B cell (primary cell): ENCODE measurements around the gene PCDHGC3. TPM values are rescaled to one million over a fixed set of nuclear protein-coding genes. Genes with fewer than 3 reads are reported as not detected.
A peak's percentile ranks its signal among the peaks of the same experiment; 100 is the strongest.

Experiments
- ATAC-seq: fragments of 200-7000 bp; cut with Tn5 transposase; one replicate; pipeline ENCODE4 v1.10.0; 2021; ENCODE audit warnings: low read depth, mild to moderate bottlenecking, moderate number of reproducible peaks, moderate library complexity
- CTCF ChIA-PET: fragments of 350-600 bp; sonication (Branson Sonifier 250); formaldehyde crosslinking; loops from one replicate; lab custom pipeline; 2021; ENCODE audit warnings: antibody characterized with exemption, inconsistent platforms; lab: Charles Lee
- POLR2A ChIA-PET: fragments of 350-600 bp; sonication (Branson Sonifier 250); formaldehyde crosslinking; loops from one replicate; lab custom pipeline; 2021; ENCODE audit warnings: antibody characterized with exemption; lab: Charles Lee
- DNase-seq: peaks from one replicate; pipeline ENCODE4 v3.0.0; 2013
- H2AFZ ChIP-seq: 2 replicates; pipeline ENCODE4 v1.6.1; 2012; ENCODE audit warnings: mild to moderate bottlenecking, low read depth, low read length; ENCODE audit not compliant: insufficient read depth, poor library complexity, severe bottlenecking
- H3K27ac ChIP-seq, 2 donors: 1 replicate in 1 of 2; 2 replicates in 1 of 2; pipeline ENCODE4 v1.5.1; 2012 to 2013; ENCODE audit warnings: low read length in 2 of 2, mild to moderate bottlenecking in 2 of 2, moderate library complexity in 1 of 2
- H3K27me3 ChIP-seq, 4 experiments: fragments of 200-600 bp in 1 of 4; sonication (generic) in 1 of 4; replicated peaks in 1 of 4; 1 replicate in 2 of 4; 2 replicates in 2 of 4; pipeline versions ENCODE4 v1.6.1 to v1.7.0; 2013 to 2016; ENCODE audit warnings: low read length in 3 of 4, mild to moderate bottlenecking in 2 of 4, mixed read lengths in 1 of 4, moderate library complexity in 1 of 4; ENCODE audit not compliant: insufficient read depth in 4 of 4, control insufficient read depth in 3 of 4; ENCODE audit errors: control extremely low read depth in 1 of 4
- H3K36me3 ChIP-seq, 2 experiments: replicated peaks in 1 of 2; 1 replicate in 1 of 2; 2 replicates in 1 of 2; pipeline versions ENCODE4 v1.6.1 to v1.7.1; 2013; ENCODE audit warnings: low read length in 1 of 2; ENCODE audit not compliant: insufficient read depth in 2 of 2, control insufficient read depth in 1 of 2; ENCODE audit errors: control extremely low read depth in 1 of 2, extremely low read depth in 1 of 2
- H3K4me1 ChIP-seq, 2 donors: fragments of 200-600 bp in 1 of 2; sonication (generic) in 1 of 2; 1 replicate in 1 of 2; 2 replicates in 1 of 2; pipeline versions ENCODE4 v1.5.1 to v1.6.1; 2013 to 2017; ENCODE audit warnings: low read length in 2 of 2; ENCODE audit not compliant: control insufficient read depth in 2 of 2, insufficient read depth in 2 of 2
- H3K4me2 ChIP-seq: replicated peaks from 2 replicates; pipeline ENCODE3; 2012; ENCODE audit warnings: mild to moderate bottlenecking, low read depth, low read length; ENCODE audit not compliant: poor library complexity, severe bottlenecking
- H3K4me3 ChIP-seq, 5 experiments: fragments of 200-600 bp in 1 of 5; sonication (generic) in 1 of 5; 1 replicate in 3 of 5; 2 replicates in 2 of 5; pipeline versions ENCODE4 v1.5.1 to v1.7.0; 2011 to 2016; ENCODE audit warnings: low read length in 4 of 5, mild to moderate bottlenecking in 4 of 5, low read depth in 2 of 5, control low read depth in 1 of 5, moderate library complexity in 1 of 5; ENCODE audit not compliant: insufficient read depth in 1 of 5; ENCODE audit errors: control extremely low read depth in 1 of 5, extremely low read depth in 1 of 5
- H3K79me2 ChIP-seq: fragments of 200-600 bp; sonication (generic); one replicate; pipeline ENCODE4 v1.6.0; 2016; ENCODE audit warnings: low read length; ENCODE audit not compliant: control insufficient read depth, insufficient read depth
- H3K9ac ChIP-seq: fragments of 200-600 bp; sonication (generic); 2 replicates; pipeline ENCODE4 v1.6.1; 2017; ENCODE audit warnings: mild to moderate bottlenecking, low read length, moderate library complexity
- H3K9me3 ChIP-seq, 3 donors: one replicate each; pipeline versions ENCODE4 v1.6.1 to v1.7.1; 2013; ENCODE audit warnings: low read length in 2 of 3; ENCODE audit not compliant: control insufficient read depth in 2 of 3, insufficient read depth in 1 of 3; ENCODE audit errors: control extremely low read depth in 1 of 3
- H4K20me1 ChIP-seq: 2 replicates; pipeline ENCODE4 v1.6.0; 2012; ENCODE audit warnings: mild to moderate bottlenecking, low read length; ENCODE audit not compliant: insufficient read depth, control insufficient read depth, poor library complexity, severe bottlenecking
- H3K27ac Mint-ChIP-seq: one replicate; pipeline ENCODE4 v1.8.0; 2021; ENCODE audit warnings: mixed read lengths
- H3K27me3 Mint-ChIP-seq: one replicate; pipeline ENCODE4 v1.8.0; 2021; ENCODE audit warnings: mixed read lengths
- H3K4me1 Mint-ChIP-seq: one replicate; pipeline ENCODE4 v1.8.0; 2021; ENCODE audit warnings: mixed read lengths
- H3K4me3 Mint-ChIP-seq: one replicate; pipeline ENCODE4 v1.8.0; 2021; ENCODE audit warnings: mixed read lengths
- H3K9me3 Mint-ChIP-seq: one replicate; pipeline ENCODE4 v1.8.0; 2022; ENCODE audit warnings: mixed read lengths; ENCODE audit not compliant: insufficient read depth
- CTCF ChIP-seq: fragments of 200-600 bp; IDR thresholded peaks from one replicate; pipeline ENCODE4 v1.8.0; 2022; ENCODE audit warnings: antibody characterized with exemption, mild to moderate bottlenecking
- EZH2 ChIP-seq: IDR thresholded peaks from 2 replicates; pipeline ENCODE4 v1.6.1; 2012; ENCODE audit warnings: borderline replicate concordance, low read depth, mild to moderate bottlenecking, moderate library complexity, low read length; ENCODE audit not compliant: insufficient read depth, poor library complexity, severe bottlenecking
- WGBS: methylation state at CpG from one replicate; pipeline ENCODE4 v1.1.5; 2013; ENCODE audit warnings: missing lambda C conversion rate; ENCODE audit not compliant: insufficient coverage; 5-methylcytosine and 5-hydroxymethylcytosine counted together
- intact Hi-C: fragments of 100-400 bp; cut with micrococcal nuclease; formaldehyde crosslinking; loops from one replicate; pipeline ENCODE4 v1.10.0; 2022
- polyA plus RNA-seq: library from polyadenylated mRNA; depleted of rRNA; stranded (reverse); fragments of >200 nt; gene quantifications from 2 replicates; pipeline ENCODE4 v1.2.3, GENCODE V29; 2012
- total RNA-seq, 2 donors: library from RNA; stranded (reverse); fragments of 120-200 nt in 1 of 2; gene quantifications; 1 replicate in 1 of 2; 2 replicates in 1 of 2; pipeline versions ENCODE4 v1.2.3 to v1.2.4, GENCODE V29; 2013 to 2022

Gene PCDHGC3
- total and polyA plus RNA-seq, 2 donors (not counting 1 experiment from before 2014, with no cell fraction given): 0.88 to 2.0 TPM

GRCh38 chr5:141476132-141476911 is 556 bp downstream of the PCDHGC3 start:
- Histone ChIP-seq H3K9me3 (peaks cover 0 to 13% (median 0%) of the 10 kb centered on the region in 3 donors), H3K9ac (peak overlapping the region; percentile 60), H3K79me2 (no peaks in the 10 kb centered on the region), H3K4me1 (peaks cover 23 to 32% of the 10 kb centered on the region in 2 donors), H3K4me3 (peak overlapping the region; percentile 35 to 64 (median 49)), H3K4me2 (peak overlapping the region; percentile 76), H2AFZ (peak overlapping the region; percentile 66), H3K27ac (no peak overlapping the region), H4K20me1 (no peaks in the 10 kb centered on the region), H3K36me3 (no peaks in the 10 kb centered on the region), H3K27me3 (peaks cover 0 to 49% (median 30%) of the 10 kb centered on the region in 4 experiments)
- DNase-seq: peak; percentile 39
- CTCF ChIA-PET: interaction anchor here (0.6 to 5.0 kb wide), 16 partner anchors 8 to 142 kb away, joined by 3 to 65 read pairs (median 7); partner anchors contain the start of genes DIAPH1, PCDHGA10, PCDHGA11 and PCDHGA12
- peaks cover 29% of the 10 kb centered on the region for H3K4me1 Mint-ChIP-seq
- H3K27ac Mint-ChIP-seq: peak overlapping the region; percentile 47
- intact Hi-C loops: loop anchor here (2.0 kb wide), 1 partner anchor 34 kb away; no protein-coding TSS in a partner anchor
- H3K9me3 Mint-ChIP-seq: no peaks in the 10 kb centered on the region
- WGBS: 2% methylated on average over 58 of the region's 58 CpGs
- peak overlapping the region; percentile 95 for H3K4me3 Mint-ChIP-seq
- TF ChIP-seq CTCF (no peak), EZH2 (no peak)
- peak; percentile 16 for ATAC-seq
- POLR2A ChIA-PET: interaction anchor here (0.6 kb wide), 1 partner anchor 61 kb away, joined by 3 read pairs; no protein-coding TSS in a partner anchor
- H3K27me3 Mint-ChIP-seq: peaks cover 43% of the 10 kb centered on the region
